NB4 (cell line): ENCODE results near the gene DNHD1.

ENCODE experiments used
- DNase-seq: peaks from one replicate; pipeline ENCODE4 v3.0.0; 2010; ENCODE audit warnings: low read depth
- H3K4me3 ChIP-seq: one replicate; pipeline ENCODE4 v1.5.1; 2011; ENCODE audit warnings: mild to moderate bottlenecking, low read depth, low read length, moderate library complexity
- CTCF ChIP-seq: IDR thresholded peaks from one replicate; pipeline ENCODE4 v1.5.1; 2012; ENCODE audit warnings: low read depth, low read length
- MAX ChIP-seq: IDR thresholded peaks from 2 replicates; pipeline ENCODE4 v1.6.1; 2011; ENCODE audit warnings: low read depth, low read length
- MYC ChIP-seq: IDR thresholded peaks from 2 replicates; pipeline ENCODE4 v1.6.1; 2011; ENCODE audit warnings: low read depth, low read length
- POLR2A ChIP-seq: IDR thresholded peaks from 2 replicates; pipeline ENCODE4 v1.6.1; 2011; ENCODE audit warnings: mild to moderate bottlenecking; ENCODE audit not compliant: insufficient read length; ENCODE audit errors: extremely low read depth

DNHD1 gene

GRCh38 chr11:6568191-6568918, 71.3 kb downstream of the DNHD1 start:
- no peak for TF ChIP-seq MAX
- TF ChIP-seq MYC, result no peak
- TF ChIP-seq POLR2A, result no peak
- TF ChIP-seq CTCF, result no peak
- no peak overlapping the region for H3K4me3 ChIP-seq
- DNase-seq, result peak; percentile 10

- no peak for DNase-seq
- TF ChIP-seq MAX (no peak), MYC (no peak), POLR2A (no peak), CTCF (no peak)
Measured at GRCh38 chr11:6569706-6570105, 72.6 kb downstream of the DNHD1 start.

GRCh38 chr11:6570691-6571427, 73.8 kb downstream of the DNHD1 start:
- no peak for TF ChIP-seq MAX
- TF ChIP-seq MYC, result no peak
- no peak for TF ChIP-seq POLR2A
- TF ChIP-seq CTCF, result no peak
- H3K4me3 ChIP-seq, result no peak overlapping the region
- no peak for DNase-seq

More at GRCh38 chr11:6569706-6570105, 72.6 kb downstream of the DNHD1 start:
- no peak overlapping the region for H3K4me3 ChIP-seq

- no peak for DNase-seq
- no peak overlapping the region for H3K4me3 ChIP-seq
- TF ChIP-seq MYC (no peak), MAX (no peak), CTCF (no peak), POLR2A (no peak)
Measured at GRCh38 chr11:6571434-6572008, 74.4 kb downstream of the DNHD1 start.

GRCh38 chr11:6572215-6572614, 75.1 kb downstream of the DNHD1 start:
- DNase-seq, result no peak
- TF ChIP-seq CTCF (no peak), MYC (no peak), MAX (no peak), POLR2A (no peak)
- no peak overlapping the region for H3K4me3 ChIP-seq
